Osteocyte (in vitro differentiated cells): ENCODE data around the gene CAMK2G. TPM values are rescaled to one million over a fixed set of nuclear protein-coding genes. Genes with fewer than 3 reads are reported as not detected.

Source experiments
- DNase-seq: peaks from one replicate; pipeline ENCODE4 v3.0.0; 2021; ENCODE audit warnings: mixed read lengths; ENCODE audit not compliant: unreplicated experiment; ENCODE audit errors: extremely low spot score
- H3K27ac Mint-ChIP-seq: one replicate; pipeline ENCODE4 v1.8.0; 2021; ENCODE audit warnings: mild to moderate bottlenecking, mixed read lengths; ENCODE audit not compliant: unreplicated experiment
- H3K27me3 Mint-ChIP-seq: one replicate; pipeline ENCODE4 v1.8.0; 2021; ENCODE audit warnings: mixed read lengths; ENCODE audit not compliant: unreplicated experiment
- H3K36me3 Mint-ChIP-seq: one replicate; pipeline ENCODE4 v1.8.0; 2021; ENCODE audit warnings: mixed read lengths; ENCODE audit not compliant: unreplicated experiment
- H3K4me1 Mint-ChIP-seq: one replicate; pipeline ENCODE4 v1.8.0; 2021; ENCODE audit warnings: mixed read lengths; ENCODE audit not compliant: unreplicated experiment
- H3K4me3 Mint-ChIP-seq: one replicate; pipeline ENCODE4 v1.8.0; 2021; ENCODE audit warnings: mild to moderate bottlenecking, moderate library complexity, mixed read lengths; ENCODE audit not compliant: unreplicated experiment
- H3K9me3 Mint-ChIP-seq: one replicate; pipeline ENCODE4 v1.8.0; 2021; ENCODE audit warnings: mixed read lengths; ENCODE audit not compliant: unreplicated experiment
- total RNA-seq: library from RNA; stranded (reverse); gene quantifications from 2 replicates; pipeline ENCODE4 v1.2.1, GENCODE V29; 2021
- TF ChIP-seq, protein P1 (sequence below): fragments of 200-600 bp; sonication (generic); IDR thresholded peaks from 2 replicates; pipeline ENCODE4 v1.5.0; 2021; ENCODE audit warnings: antibody characterized with exemption, mild to moderate bottlenecking, moderate library complexity

CAMK2G gene
- total RNA-seq, 1 donor from 2014 or later = 37.6 TPM

DNA sequence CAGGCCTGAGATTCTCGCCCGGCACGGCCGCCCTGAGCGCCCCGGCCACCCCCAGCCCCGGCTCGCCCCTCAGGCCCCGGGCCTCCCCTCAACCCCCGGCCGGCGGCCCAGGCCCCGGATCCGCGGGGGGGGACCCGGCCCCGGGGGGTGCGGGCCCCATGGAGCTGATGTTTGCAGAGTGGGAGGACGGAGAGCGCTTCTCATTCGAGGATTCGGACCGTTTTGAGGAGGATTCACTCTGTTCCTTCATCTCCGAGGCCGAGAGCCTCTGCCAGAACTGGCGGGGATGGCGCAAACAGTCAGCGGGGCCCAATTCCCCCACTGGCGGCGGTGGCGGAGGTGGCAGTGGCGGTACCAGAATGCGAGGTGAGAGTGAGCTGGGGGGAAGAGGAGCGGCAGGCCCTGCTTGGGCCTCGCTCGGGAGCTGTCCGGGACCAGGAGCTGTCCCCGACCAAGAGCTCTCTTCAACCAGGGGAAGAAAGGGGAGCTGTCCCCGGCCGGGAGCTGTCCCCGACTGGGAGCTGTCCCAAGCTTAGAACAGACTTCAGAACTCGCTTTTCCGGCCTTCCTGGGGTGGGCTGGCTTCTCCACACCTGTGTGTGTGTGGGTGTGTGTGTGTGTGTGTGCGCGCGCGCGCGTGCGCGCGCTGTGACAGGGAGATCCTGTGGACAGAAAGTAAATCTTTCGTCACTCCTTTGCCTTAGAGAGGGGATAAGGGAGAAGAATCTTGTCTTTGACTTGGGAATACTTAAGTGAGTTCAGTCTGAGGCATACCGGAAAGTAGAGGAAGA, 88.4 kb downstream of the CAMK2G start:
- Mint-ChIP-seq H3K27me3 (no peaks in the 10 kb centered on the region), H3K9me3 (no peaks in the 10 kb centered on the region), H3K4me1 (peaks cover 45% of the 10 kb centered on the region), H3K27ac (peak overlapping the region; percentile 100), H3K36me3 (peaks cover 17% of the 10 kb centered on the region), H3K4me3 (peak overlapping the region; percentile 96)
- no peak for DNase-seq
- TF ChIP-seq, protein P1, sequence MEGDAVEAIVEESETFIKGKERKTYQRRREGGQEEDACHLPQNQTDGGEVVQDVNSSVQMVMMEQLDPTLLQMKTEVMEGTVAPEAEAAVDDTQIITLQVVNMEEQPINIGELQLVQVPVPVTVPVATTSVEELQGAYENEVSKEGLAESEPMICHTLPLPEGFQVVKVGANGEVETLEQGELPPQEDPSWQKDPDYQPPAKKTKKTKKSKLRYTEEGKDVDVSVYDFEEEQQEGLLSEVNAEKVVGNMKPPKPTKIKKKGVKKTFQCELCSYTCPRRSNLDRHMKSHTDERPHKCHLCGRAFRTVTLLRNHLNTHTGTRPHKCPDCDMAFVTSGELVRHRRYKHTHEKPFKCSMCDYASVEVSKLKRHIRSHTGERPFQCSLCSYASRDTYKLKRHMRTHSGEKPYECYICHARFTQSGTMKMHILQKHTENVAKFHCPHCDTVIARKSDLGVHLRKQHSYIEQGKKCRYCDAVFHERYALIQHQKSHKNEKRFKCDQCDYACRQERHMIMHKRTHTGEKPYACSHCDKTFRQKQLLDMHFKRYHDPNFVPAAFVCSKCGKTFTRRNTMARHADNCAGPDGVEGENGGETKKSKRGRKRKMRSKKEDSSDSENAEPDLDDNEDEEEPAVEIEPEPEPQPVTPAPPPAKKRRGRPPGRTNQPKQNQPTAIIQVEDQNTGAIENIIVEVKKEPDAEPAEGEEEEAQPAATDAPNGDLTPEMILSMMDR = no peak

DNA sequence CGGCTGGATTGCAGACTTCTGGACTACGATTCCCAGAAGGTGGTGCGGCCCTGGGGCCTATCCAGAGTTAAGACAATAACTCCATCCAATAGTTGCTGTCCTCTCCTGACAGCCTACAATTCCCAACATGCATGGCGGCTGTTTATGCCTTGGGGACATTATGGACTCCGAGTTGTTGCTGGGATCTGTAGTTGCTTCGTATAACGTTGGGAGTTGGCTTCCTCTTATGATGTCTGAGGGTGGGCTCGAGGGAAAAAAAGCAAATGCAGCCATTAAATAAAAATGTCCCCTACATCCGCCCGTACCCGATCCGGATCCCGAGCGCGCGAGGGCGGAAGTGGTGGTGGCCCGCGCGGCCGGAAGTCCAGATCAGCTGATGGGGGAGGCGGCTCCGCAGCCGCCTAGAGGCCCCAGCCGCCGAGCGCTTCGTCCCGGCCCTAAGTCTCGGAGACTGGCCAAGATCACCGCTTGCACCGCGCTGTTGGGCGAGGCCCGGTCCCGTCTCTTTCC, 89.1 kb downstream of the CAMK2G start, which contains the start of gene ZSWIM8:
TSS of gene ZSWIM8 (plus strand) at position 396 of the 510 bp plus-strand sequence. CDS start 273 bp downstream, outside the sequence.
- DNase-seq = peak; percentile 94
- H3K27ac Mint-ChIP-seq = peak within 1 kb of the TSS; percentile 100
- TF ChIP-seq, protein P1 = no peak
- H3K4me3 Mint-ChIP-seq = peak within 1 kb of the TSS; percentile 96
- peaks cover 50% of the 10 kb centered on the region for H3K4me1 Mint-ChIP-seq
- peaks cover 13% of the 10 kb centered on the region for H3K36me3 Mint-ChIP-seq
- H3K27me3 Mint-ChIP-seq = no peaks in the 10 kb centered on the region
- no peaks in the 10 kb centered on the region for H3K9me3 Mint-ChIP-seq

DNA sequence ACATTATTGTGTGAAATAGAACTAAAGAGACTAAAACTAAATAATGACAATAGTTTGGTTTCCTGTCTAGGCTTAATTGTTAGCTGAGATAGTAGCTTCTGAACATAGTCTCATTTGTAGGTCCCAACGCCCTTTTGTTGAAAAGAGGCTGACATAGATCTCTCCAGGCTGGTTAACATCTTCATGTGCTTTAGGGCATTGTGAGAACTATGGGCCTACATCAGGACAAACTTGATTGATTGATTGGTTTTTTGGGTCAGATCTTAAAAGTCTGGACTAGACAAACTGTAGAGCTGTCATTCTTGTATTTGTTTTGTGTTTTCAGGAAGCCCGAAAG, 91.6 kb downstream of the CAMK2G start:
- Mint-ChIP-seq H3K27ac (peak overlapping the region; percentile 99), H3K9me3 (no peaks in the 10 kb centered on the region), H3K36me3 (peaks cover 4% of the 10 kb centered on the region), H3K4me3 (peak overlapping the region; percentile 97), H3K4me1 (peaks cover 51% of the 10 kb centered on the region), H3K27me3 (no peaks in the 10 kb centered on the region)
- TF ChIP-seq, protein P1 = no peak
- no peak for DNase-seq

DNA sequence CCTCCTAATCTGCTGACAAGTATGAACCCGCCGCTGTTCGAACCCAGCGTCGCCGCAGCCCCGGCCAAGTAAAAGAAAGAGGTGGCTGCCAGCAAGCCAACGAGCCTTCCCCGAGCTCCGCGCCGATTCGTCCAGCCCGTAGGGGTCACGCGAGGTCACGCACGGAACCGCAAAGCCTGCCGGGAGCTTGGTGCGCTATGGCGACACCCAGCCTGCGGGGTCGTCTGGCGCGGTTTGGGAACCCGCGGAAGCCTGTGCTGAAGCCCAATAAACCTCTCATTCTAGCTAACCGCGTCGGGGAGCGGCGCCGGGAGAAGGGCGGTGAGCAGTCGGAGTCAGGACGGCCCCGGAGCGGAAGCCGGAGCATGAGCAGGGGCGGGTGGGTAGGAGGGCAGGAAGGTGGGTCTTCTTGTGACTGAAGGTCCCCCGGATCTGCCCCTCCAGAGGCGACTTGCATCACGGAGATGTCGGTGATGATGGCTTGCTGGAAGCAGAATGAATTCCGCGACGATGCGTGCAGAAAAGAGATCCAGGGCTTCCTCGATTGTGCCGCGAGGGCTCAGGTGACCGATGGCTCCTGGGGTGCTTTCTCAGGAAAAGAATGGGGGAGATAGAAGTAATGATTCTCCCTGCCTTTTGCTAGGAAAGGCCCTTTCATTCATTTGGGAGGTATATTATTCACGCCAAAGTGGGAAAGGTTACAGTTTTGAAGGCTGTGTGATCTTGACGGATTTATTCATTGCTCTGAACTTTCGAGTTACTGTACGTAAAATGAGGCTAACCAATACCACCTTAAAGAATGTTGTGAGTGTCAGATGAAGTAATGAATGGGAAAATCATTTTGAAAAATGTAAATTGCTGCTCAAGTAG, 92.2 kb downstream of the CAMK2G start, which contains the start of gene CHCHD1:
TSS of gene CHCHD1 (plus strand) at position 170 of the 870 bp plus-strand sequence. CDS start at position 198, 28 bp downstream.
- Mint-ChIP-seq H3K4me3 (peak within 1 kb of the TSS; percentile 97), H3K36me3 (peaks cover 4% of the 10 kb centered on the region), H3K27ac (peak within 1 kb of the TSS; percentile 99), H3K4me1 (peaks cover 46% of the 10 kb centered on the region), H3K27me3 (no peaks in the 10 kb centered on the region), H3K9me3 (no peaks in the 10 kb centered on the region)
- peak; percentile 96 for DNase-seq
- TF ChIP-seq, protein P1 = no peak
